ENCODE measurements around the gene CDH13.

The CDH13 gene

DNA sequence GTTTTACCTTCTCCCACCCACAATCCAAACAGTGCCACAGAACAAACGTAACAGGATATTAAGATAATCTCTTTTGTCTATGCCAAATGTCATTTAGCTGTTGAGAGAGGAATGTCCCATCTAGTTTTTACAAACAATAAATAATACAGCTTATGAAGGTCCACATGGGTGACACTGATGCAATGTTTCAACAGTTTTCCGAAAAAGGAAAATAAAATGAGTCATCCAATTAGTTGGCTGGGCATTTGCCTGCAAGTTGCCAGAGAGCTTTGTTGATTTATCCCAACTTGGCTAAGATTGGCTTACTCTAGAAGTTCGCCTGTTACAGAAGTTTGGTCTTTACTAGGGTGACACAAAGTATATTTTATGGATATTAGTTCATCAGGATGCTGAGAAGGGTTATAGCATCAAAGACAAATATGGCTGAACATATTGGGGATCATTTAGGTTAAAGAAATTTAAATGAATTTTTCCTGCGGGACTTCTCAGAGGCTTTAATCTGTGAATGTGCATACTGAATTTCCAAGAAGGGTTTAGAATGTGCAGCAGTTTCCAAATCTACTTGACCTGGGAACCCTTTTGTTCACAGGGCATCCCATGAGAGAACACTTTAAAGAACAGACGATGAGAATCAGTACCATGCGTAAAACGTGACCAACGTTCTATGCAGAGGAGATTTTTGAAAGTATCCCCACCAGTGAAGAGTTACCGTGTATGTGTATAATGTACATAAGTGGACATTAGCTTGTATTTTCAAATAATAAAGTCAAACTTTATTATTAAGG, 73.1 kb downstream of the CDH13 start:
- DNase-seq (no peak), ATAC-seq (no peak)

DNA sequence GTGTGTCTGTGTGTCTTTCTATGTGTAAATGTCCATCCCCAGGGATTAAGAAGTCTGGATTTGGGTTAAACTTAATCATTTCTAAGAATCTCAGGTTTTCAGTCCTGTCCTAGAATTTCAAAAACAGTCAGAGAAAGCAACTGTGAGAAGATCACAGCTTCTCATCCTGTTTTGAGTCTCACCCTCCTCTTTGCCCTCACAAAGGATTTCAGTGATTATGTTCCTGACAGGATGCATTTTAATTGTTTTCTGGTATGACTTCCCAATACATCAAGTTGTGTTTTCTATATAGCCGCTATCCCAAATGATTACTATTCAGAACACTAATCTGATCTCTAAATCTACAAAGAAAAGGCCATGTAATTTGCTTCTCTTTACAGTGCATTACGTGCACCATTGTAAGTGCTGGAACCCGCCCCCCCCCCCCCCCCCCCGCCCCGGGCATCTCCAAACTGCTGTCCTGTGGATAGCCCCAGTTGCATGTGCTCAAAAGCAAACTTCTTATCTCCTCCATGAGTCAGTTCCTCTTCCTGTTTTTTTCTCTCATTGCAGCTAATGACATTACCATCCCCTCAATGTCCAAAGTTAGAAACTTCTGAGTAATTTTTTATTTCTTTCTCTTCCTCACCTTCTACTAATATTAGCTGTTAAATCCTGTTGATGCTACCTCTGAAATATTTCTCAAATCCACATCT, 73.9 kb downstream of the CDH13 start:
- no peak for ATAC-seq
- DNase-seq = no peak

DNA sequence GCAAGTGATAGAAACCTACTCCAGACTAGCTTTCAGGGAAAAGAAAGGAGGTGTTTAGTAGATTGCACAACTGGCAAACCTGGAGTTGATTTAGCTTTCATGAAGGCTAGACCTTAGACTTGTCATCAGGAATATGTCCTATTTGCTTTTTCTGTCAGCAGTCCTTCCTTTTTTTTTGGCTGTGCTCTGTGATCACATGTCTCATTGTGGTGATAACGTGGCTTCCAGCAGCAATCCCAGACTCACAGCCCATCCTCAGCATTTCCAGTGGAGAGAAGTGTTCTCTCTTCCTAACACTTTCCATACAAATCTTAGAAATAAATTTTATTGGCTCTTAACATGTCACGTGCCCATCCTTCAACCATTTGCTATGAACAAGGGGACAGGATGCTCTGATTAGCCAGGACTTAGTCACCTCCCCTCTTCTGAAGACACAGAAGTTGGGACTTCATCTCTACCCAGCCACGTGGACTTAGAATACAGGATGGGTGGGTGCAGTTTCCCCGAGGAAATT, 74.7 kb downstream of the CDH13 start:
- ATAC-seq (no peak), DNase-seq (no peak)

DNA sequence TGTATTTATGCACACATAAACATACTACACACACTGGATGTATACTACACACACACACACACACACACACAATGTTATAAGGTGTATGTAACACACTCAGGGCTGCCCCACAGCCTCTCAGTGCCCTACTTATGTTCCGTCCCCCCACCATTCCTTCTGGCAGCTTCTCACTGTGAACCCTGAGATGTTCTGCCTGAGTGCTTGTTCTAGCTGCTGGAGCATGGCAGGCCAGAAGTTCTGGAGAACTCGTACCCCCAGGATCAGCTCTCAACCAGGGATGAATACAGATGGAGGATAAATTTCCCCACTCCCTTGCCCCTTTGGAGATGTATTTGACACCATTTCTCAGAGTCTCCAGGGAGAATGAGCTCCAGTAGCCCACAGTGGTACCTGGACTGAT, 76.4 kb downstream of the CDH13 start:
- no peak for DNase-seq
- ATAC-seq = no peak

DNA sequence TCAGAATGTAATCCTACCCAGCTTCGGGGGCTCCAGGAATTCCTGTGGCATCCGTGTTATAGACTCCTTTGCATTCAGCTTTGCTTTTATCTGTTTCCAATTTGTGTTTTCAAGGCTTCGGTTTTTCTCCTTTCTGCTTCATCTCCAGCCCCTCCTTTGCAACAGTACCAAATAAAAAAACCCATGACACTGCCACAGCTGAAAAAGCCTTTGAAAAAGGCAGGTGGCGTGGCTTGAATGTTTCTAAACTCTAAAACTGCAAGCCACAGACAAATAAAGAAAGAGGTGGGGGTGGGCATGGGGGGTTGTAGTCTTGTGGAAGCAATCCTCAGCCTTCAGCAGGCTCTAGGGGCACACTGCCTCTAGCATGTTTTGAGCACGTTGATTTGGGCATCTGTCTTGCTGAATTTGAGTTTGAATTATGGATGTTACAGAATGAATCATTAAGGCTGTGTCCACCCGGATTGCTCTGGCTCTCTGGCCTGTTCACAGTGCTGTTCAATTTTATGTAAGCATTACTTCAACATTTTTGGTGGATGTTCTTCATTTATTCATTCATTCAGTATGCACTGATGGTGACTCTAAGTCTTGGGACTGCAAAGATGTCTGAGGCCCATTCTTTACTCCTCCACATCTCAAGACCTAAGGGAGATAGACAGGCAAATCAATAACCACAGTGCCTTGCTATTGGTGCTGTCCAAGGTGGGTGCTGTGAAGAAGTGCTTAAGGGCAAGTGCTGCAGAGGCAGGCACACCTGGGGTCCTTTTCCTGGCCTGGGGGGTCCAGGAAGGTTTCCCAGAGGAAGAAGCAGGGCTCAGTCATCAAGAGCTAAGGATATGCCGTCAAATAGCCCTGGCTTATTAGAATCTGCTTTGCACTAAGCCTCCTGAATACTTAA, 77.4 kb downstream of the CDH13 start:
- no peak for ATAC-seq
- no peak for DNase-seq

DNA sequence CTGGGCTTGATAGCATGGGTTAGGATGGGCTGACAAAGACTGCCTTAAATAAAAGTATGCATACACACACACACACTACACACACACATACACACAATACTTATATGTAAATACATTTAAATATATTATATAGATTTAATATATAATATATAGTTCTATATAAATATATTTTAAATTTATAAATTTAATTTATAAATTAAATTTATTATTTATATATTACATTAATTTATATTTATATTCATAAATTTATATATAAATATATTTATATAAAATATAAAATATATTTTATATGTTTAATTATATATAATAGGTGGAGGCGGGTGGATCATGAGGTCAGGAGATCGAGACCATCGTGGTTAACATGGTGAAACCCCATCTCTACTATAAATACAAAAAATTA, 83.2 kb downstream of the CDH13 start:
- no peak for DNase-seq

DNA sequence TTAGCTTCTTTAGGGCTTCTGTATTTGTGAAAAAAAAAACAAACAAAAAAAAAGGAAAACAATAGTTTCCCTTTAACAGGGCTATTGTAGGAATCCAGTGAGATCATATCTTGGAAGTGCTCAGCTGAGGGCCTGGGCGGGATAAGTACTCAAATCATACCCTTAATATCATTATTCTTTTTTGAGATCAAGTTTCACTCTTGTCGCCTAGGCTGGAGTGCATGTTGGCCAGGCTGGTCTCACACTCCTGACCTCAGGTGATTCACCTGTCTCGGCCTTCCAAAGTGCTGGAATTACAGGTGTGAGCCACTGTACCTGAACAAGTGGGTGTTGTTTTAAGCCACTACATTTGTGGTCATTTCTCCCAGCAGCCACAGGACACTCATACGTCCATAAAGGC, 87.0 kb downstream of the CDH13 start:
- DNase-seq = no peak

More for the DNA sequence above, 83.2 kb downstream of the CDH13 start:
- ATAC-seq = no peak

DNA sequence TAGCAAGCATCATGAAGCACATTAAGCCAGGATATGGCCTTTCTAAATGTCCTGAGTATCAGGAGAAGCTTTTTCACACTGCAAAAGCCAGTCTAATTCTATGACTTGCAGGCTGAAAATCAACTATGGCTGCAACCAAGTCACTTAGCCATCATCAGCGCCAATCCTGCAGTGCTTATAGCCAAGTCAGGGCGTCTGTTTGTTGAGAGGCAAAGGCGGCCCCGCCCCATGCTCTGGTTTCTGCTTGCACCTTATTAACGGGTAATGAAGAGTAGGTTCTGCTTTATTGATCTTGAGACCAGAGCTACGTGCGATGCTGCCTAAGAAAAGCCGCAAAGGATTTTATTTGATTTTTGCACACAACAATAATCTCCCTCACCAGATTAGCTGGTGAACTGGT, 88.4 kb downstream of the CDH13 start:
- ATAC-seq = no peak
- no peak for DNase-seq

More for the DNA sequence above, 87.0 kb downstream of the CDH13 start:
- no peak for ATAC-seq

DNA sequence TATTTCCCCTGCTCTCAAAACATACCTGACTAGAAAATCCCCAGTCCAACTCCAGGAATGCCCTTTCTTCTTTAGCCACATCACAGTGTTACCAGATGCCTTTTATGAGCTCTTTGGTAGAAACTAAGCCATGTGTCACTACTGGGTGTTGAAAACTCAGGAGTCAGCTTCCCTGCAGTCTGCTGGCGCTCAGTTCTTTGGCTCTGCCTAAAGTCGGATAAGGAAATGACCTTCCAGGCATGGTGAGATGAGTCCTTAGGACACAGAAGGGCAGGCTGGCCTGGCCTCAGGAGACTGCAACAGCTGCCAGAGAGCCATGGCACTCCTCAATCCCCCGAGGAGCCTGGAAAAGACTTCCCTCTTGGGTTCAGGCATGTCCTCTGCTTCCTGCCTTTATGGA, 89.1 kb downstream of the CDH13 start:
- ATAC-seq = no peak
- no peak for DNase-seq

DNA sequence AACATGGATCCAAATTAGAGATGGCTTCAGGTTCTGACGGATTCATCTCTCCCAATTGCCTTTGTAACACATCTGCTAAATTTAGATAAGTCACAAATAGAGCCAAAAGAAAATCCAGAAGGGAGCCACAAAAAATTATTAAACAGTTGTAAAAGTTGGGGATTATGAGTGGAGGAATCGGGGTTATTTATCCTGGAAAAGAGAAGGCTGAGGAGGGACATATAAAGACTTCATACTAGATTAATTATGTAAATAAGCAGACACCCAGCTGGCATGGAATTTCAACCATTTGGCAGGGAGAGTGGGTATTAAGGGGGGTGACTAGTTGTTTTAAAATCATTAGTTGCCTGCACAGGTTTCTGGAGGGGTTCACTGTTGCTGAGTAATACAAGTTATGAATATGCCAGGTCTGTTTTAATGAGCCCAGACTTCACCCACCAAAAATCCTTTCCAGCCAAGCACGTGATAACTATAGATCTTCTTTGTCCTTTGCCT, 89.6 kb downstream of the CDH13 start:
- ATAC-seq = no peak

DNA sequence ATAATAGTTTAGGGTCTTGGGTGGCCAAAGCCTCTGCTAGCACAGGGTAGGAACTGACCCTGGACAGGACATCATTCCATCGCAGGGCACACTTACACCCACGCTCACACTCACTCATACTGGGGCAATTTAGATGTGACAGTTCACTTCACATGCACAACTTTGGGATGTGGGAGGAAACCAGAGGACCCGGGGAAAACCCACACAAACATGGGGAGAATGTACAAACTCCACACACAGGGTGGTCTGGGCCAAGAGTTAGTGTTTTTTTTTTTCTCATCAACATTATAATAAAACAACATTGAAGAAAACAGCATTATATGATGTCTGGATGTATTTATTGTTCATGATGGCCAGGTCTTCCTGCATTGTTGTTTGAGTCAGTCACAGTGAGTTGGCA, 93.6 kb downstream of the CDH13 start:
- DNase-seq (no peak), ATAC-seq (no peak)

More for the DNA sequence above, 89.6 kb downstream of the CDH13 start:
- DNase-seq = no peak

DNA sequence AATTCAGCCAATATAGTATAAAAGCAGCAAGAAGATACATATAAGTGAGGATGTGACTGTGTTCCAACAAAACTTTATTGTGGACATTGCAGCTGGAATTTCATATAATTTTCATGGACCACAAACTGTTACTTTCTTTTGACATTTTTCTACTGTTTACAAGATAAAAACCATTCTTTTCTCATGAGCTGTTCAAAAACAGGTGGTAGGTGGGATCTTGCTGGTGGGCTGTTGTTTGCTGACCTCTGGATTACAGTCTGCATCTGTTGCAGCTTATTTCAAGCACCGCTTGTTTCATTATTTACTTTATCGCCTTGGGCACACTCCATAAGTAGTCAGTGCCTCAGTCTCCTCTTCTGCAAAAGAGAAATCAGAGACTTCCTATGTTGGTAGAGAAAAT, 99.5 kb downstream of the CDH13 start:
- ATAC-seq = no peak
- no peak for DNase-seq

DNA sequence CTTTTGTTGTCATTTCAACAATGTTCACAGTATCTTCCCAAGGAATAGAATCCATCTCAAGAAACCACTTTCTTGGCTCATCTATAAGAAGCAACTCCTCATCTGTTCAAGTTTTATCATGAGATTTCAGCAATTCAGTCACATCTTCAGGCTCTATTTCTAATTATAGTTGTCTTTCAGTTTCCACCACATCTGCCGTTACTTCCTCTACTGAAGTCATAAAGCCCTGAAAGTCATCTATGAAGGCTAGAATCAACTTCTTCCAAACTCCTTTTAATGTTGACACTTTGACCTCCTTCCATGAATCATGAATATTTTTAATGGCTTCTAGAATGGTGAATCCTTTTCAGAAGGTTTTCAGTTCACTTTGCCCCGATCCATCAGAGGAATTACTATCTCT, 102.1 kb downstream of the CDH13 start:
- DNase-seq (no peak), ATAC-seq (no peak)

DNA sequence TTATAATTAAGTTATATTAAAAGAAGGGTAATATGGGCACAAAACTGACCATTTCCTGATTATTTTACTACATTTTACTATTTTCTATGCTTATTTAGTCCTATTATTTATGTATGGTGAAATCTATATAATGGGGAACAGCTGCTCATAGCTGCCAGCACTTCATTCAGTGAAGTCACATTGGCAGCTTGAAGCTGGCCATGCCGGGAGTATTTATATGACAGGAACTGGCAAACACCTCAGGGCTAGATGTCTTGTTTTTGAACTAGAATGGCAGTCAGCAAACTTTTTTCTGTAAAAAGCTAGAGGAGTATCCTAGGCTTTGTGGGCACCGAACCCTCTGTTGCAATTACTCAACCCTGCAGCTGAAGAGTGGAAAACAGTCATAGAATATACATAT, 104.1 kb downstream of the CDH13 start:
- DNase-seq (no peak), ATAC-seq (no peak)

DNA sequence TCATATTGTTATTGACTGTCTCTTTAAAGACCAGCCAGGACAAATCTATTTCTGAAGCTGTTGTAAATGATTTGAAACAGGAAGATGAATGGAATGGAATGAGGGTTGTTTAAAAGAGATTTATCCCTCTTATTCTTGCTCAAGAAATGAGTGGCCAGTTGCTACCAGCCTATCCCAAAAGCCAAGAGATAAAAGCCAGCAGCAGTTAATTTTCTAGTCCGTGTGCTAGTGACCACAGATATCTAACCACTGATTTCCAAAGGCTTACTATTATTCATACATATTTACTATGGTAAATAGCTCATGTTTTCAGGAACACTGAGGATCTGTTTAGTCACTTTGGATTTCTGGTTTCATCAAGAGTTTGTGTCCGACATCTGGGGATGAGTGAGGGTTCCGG, 105.7 kb downstream of the CDH13 start:
- ATAC-seq = no peak
- DNase-seq = no peak

DNA sequence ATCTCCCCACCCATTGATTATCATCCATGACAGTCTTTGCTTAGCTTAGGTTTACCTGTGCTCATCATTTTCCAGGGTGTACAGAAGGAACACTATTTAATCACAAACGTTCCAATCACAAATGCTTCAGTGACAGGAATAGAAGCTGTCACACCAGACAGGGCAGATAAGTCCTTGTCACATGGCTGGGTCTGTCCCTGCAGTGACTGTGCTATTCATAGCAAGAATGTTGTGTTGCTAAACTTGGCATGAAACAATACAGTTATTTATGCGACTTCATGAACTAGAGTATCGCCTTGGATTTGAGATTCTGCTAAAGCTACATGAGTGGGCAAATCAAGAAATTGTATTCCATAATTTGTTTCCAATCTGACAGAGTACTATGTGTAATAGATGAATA, 108.4 kb downstream of the CDH13 start:
- DNase-seq = no peak
- ATAC-seq = no peak

DNA sequence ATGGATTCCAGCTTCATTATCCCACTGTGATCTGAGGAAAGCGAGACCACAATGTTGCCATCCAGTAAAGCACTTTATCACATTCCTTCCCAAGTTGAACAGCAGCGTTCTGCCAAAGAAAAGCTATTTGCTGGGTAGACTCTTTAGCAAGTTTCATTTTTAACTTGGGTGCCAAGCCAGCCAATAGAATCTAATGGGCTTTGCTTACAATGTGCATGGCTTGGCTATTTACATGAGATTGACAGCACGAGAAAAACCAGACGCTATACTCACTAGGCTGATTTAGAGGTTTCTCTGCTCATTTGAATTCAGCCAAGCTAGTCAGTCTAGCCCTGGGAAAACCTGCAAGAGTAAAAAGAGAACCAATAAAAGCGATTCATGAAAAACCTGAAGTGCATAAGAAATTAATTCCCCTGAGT, 108.9 kb downstream of the CDH13 start:
- ATAC-seq (no peak), DNase-seq (no peak)

DNA sequence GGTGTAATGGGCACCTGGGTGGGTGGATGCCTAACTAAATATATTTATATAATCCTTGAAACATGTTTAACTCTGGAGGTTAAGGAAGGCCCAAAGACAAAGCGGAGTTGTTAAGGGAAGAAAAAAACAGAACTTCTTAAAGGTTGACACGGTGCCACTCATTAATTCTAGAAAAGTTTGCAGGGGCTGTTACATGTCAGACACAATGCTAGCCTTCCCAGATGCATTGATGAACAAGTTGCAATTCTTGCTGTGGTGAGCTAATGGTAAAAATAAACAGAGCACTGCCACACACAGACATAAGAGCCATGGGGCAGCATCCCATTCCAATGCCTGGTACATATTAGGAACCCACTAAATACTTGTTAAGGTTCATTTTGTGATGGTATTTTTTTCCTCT, 109.5 kb downstream of the CDH13 start:
- ATAC-seq = no peak
- DNase-seq = no peak

DNA sequence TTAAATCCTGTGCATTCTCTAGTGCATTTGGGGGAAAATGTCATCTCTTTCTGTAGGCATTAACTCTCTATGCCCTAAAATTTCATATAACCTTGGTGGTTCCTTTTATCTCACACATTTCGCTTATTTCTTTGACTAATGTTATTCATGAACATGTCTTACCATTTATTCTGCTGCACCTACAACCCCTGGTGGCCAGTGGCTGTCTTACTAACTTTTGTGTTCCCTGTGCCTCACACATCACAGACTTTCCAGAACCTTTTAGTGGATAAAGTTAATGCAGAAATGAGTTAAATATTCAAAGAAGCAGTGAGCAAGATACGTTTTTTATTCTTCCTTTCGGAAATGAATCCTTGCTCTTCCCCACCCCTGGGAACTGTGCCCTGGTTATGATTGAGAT, 111.9 kb downstream of the CDH13 start:
- no peak for ATAC-seq
- DNase-seq = no peak

DNA sequence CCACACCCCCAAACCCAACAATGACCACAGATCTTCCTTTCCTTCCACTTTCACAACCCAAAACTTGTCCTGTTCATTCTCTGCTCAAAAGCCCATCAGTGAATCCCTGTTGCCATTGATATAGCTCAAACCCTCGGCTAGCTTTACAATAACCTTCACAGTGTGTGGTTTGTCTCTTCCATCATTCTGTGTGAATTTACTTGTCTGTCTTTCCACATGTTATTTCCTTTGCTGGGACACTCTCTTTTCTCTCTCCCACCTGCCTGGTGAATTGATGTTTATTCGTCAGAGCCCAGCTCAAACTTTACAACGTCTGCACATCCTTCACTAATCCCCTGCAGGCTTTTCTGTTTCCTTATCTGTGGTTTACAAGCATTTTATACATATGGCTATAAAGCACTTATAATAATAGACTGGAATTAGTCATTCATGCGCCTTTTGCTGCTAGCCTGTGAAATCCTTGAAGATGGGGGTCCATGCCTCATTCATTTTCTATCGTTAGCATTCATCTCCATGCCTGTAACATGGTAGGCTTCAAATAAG, 114.4 kb downstream of the CDH13 start:
- ATAC-seq (no peak), DNase-seq (no peak)

DNA sequence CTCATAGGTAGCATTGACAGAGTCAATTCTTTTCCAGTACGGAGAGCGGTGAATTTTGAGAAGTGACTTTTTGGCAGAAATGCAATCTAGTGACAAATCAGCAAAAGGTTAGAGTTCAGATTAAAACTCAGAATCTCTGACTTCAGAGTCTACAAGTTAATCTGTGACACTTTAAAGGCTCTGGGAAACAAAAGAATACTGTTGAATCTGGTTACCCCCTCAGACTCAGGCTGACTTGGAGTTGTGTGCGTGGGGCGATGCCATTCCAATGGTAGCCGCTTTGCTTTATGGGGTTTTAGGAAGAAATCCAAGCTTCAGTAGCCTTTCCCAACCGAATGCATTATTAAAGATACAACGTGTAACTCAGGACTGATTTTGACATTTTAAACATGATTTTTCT, 118.2 kb downstream of the CDH13 start:
- DNase-seq (no peak), ATAC-seq (no peak)

DNA sequence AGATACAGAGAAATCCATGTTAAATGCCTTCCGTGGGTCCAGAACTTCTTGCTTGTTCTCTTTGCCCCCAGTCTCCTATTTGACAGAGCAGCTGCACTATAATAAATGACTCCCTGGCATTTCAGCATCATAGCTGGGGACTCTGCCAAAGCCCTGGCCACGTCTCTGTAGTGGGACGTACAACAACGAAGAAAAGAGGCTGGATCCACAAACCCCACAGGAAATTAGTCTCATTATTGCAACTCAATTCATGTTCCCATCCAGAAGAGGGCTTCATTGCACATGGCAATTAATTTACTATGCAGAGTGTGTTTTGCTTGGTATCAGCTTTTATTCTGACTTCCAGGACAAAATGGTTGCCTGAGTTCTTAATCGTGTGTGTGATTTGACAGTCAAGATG, 121.3 kb downstream of the CDH13 start:
- no peak for ATAC-seq
- no peak for DNase-seq
